UCSD-AML1 (cell line): ENCODE results near the gene ADCY1.
A peak's percentile ranks its signal among the peaks of the same experiment; 100 is the strongest.
"Not testable (repeated sequence)": the region's sequence is repeated elsewhere in the genome, so short reads cannot be mapped to it uniquely, and the experiment has no call there.

ENCODE experiments used
- DNase-seq: peaks from one replicate; lab custom pipeline; 2025; ENCODE audit not compliant: unreplicated experiment; lab: John Stamatoyannopoulos, UW

ADCY1 gene

GRCh38 chr7:45726883-45727282, 152.7 kb downstream of the ADCY1 start:
- no peak for DNase-seq

- not testable (repeated sequence) for DNase-seq
Measured at GRCh38 chr7:45731692-45732443, 157.7 kb downstream of the ADCY1 start.

GRCh38 chr7:45738920-45739319, 164.8 kb downstream of the ADCY1 start:
- DNase-seq, result not testable (repeated sequence)

- DNase-seq, result not testable (repeated sequence)
Measured at GRCh38 chr7:45740573-45740972, 166.4 kb downstream of the ADCY1 start.

GRCh38 chr7:45748976-45749375, 174.8 kb downstream of the ADCY1 start:
- not testable (repeated sequence) for DNase-seq

GRCh38 chr7:45751352-45751751, 177.2 kb downstream of the ADCY1 start:
- DNase-seq, result not testable (repeated sequence)

- DNase-seq, result not testable (repeated sequence)
Measured at GRCh38 chr7:45756333-45756732, 182.2 kb downstream of the ADCY1 start.

GRCh38 chr7:45756757-45757156, 182.6 kb downstream of the ADCY1 start:
- DNase-seq, result not testable (repeated sequence)

- DNase-seq, result not testable (repeated sequence)
Measured at GRCh38 chr7:45759464-45759863, 185.3 kb downstream of the ADCY1 start.

- DNase-seq, result not testable (repeated sequence)
Measured at GRCh38 chr7:45761545-45762205, 187.5 kb downstream of the ADCY1 start.

GRCh38 chr7:45762225-45762994, 188.2 kb downstream of the ADCY1 start:
- not testable (repeated sequence) for DNase-seq

GRCh38 chr7:45768516-45769394, 194.6 kb downstream of the ADCY1 start:
- DNase-seq, result peak; percentile 91

- not testable (repeated sequence) for DNase-seq
Measured at GRCh38 chr7:45769626-45770025, 195.5 kb downstream of the ADCY1 start.
